Fibroblast of skin of left biceps (primary cell): Measurements from ENCODE around the gene HAVCR1.
"Not testable (repeated sequence)": the region's sequence is repeated elsewhere in the genome, so short reads cannot be mapped to it uniquely, and the experiment has no call there.

Source experiments
- DNase-seq, 2 experiments: peaks; one replicate each; pipeline ENCODE4 v3.0.0-alpha.2; 2013; ENCODE audit warnings: low read depth in 2 of 2

HAVCR1 gene

GRCh38 chr5:157059093-157059539, at the start of gene HAVCR1:
TSS of gene HAVCR1 (minus strand) at chr5:157059116. CDS start at chr5:157057943, 1,173 bp downstream.
- DNase-seq, result no peak

- no peak for DNase-seq
Measured at GRCh38 chr5:157107508-157107907, 48.6 kb upstream of the HAVCR1 start.

- no peak for DNase-seq
Measured at GRCh38 chr5:157106630-157107461, 47.9 kb upstream of the HAVCR1 start.

- DNase-seq, result no peak
Measured at GRCh38 chr5:157100140-157100679, 41.3 kb upstream of the HAVCR1 start.

- no peak for DNase-seq
Measured at GRCh38 chr5:157088342-157088990, 29.6 kb upstream of the HAVCR1 start.

- no peak for DNase-seq
Measured at GRCh38 chr5:157086751-157087359, 27.9 kb upstream of the HAVCR1 start.

- no peak for DNase-seq
Measured at GRCh38 chr5:157085930-157086329, 27.0 kb upstream of the HAVCR1 start.

GRCh38 chr5:157080286-157080685, 21.4 kb upstream of the HAVCR1 start:
- DNase-seq, result no peak

GRCh38 chr5:157076558-157076957, 17.6 kb upstream of the HAVCR1 start:
- no peak for DNase-seq

GRCh38 chr5:157072508-157072907, 13.6 kb upstream of the HAVCR1 start:
- no peak for DNase-seq

GRCh38 chr5:157069949-157070348, 11.0 kb upstream of the HAVCR1 start:
- no peak for DNase-seq

GRCh38 chr5:157068785-157069184, 9.9 kb upstream of the HAVCR1 start:
- DNase-seq, result no peak

- no peak for DNase-seq
Measured at GRCh38 chr5:157068339-157068738, 9.4 kb upstream of the HAVCR1 start.

GRCh38 chr5:157067005-157067404, 8.1 kb upstream of the HAVCR1 start:
- DNase-seq, result no peak

GRCh38 chr5:157066080-157066479, 7.2 kb upstream of the HAVCR1 start:
- DNase-seq, result no peak

- DNase-seq, result no peak
Measured at GRCh38 chr5:157063776-157064430, 5.0 kb upstream of the HAVCR1 start.

- no peak for DNase-seq
Measured at GRCh38 chr5:157059891-157060290, 975 bp upstream of the HAVCR1 start.

- no peak for DNase-seq
Measured at GRCh38 chr5:157057459-157058370, 1.2 kb downstream of the HAVCR1 start.

- DNase-seq, result not testable (repeated sequence)
Measured at GRCh38 chr5:157056848-157057247, 2.1 kb downstream of the HAVCR1 start.

GRCh38 chr5:157051604-157052245, 7.2 kb downstream of the HAVCR1 start:
- DNase-seq, result no peak
